Measurements from ENCODE around the gene DYNC1LI1. TPM values are rescaled to one million over a fixed set of nuclear protein-coding genes. Genes with fewer than 3 reads are reported as not detected.

DYNC1LI1 gene
- polyA plus RNA-seq, 1 of the 3 experiments (the other 2 are of a cell fraction), result 15.4 TPM

DNA sequence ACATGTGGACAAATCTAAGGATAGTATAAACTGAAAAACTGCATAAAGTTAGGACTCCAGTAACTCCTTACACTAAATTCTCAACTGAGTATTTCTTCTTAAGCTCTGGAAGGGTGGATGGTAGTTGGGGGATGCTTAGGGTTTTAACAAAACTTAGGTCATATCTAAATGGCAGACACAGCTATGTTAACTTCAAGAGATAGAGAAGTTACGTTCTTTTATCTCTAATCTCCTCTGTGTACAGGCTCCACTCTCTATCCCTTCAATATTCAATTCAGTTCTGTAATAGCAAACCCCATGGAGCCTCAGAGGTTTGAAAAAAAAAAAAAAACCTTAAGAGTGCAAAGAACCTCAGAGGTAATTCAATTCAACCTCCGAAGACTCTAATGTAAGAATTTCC is 71.1 kb downstream of the DYNC1LI1 start:
- 91% methylated on average over 2 of the region's 2 CpGs for WGBS (ENCODE audit: low lambda C conversion rate)
- CTCF ChIA-PET, result interaction anchor here (0.7 to 2.9 kb wide), 5 partner anchors 11 to 166 kb away, joined by 3 to 15 read pairs (median 4); no protein-coding TSS in a partner anchor

DNA sequence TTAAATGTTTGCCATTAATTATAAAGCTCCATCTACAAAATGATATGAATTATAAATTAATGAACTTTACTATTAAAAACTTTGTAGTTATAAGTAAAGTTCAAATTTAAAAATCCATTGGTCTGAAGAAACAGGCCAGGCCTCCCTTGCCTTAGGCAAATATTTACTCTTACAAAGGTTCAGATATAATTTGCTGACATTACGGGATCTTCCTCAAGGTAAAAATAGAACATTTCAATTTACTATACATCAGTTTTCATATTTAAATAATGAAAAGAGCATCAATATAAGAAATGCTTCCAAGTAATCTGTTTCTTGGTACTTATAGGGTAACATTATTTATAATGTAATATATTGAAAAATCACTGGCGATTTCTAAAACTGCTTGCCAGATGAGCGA is 71.7 kb downstream of the DYNC1LI1 start:
- Histone ChIP-seq H3K9ac (no peak overlapping the region), H2AFZ (ENCODE audit: low read depth) (no peak overlapping the region), H3K4me1 (ENCODE audit: control insufficient read depth in 1 of 2, insufficient read depth in 2 of 2, low read depth in 1 of 2, low read length in 1 of 2) (peaks cover 6 to 10% of the 10 kb centered on the region in 2 experiments; a peak in 3 of 4 replicates), H3K9me3 (no peaks in the 10 kb centered on the region), H3K27ac (ENCODE audit: low read depth in 2 of 2, low read length in 1 of 2) (no peak overlapping the region), H3K9me2 (no peaks in the 10 kb centered on the region), H3K79me2 (ENCODE audit: insufficient read depth) (peaks cover 83% of the 10 kb centered on the region), H3K27me3 (ENCODE audit: insufficient read depth) (no peaks in the 10 kb centered on the region), H3K36me3 (replicated peaks in 1 of 2; ENCODE audit: control insufficient read depth in 1 of 2, insufficient read depth in 2 of 2, low read length in 1 of 2) (peaks cover 6 to 14% of the 10 kb centered on the region in 2 experiments), H3K4me3 (ENCODE audit: low read depth in 2 of 2, low read length in 1 of 2) (no peak overlapping the region; a peak in 1 of 4 replicates), H3K4me2 (no peak overlapping the region), H4K20me1 (ENCODE audit: insufficient read depth) (peaks cover 53% of the 10 kb centered on the region), H3F3A (replicated peaks; ENCODE audit: insufficient read depth) (peaks cover 13% of the 10 kb centered on the region)
- ChIA-PET CTCF (interaction anchor here (0.7 to 2.9 kb wide), 5 partner anchors 11 to 166 kb away, joined by 3 to 15 read pairs (median 4); no protein-coding TSS in a partner anchor), POLR2A (interaction anchor here (0.7 kb wide), 2 partner anchors 54 to 148 kb away, joined by 3 read pairs; no protein-coding TSS in a partner anchor)
- 96% methylated on average over 3 of the region's 3 CpGs for WGBS (ENCODE audit: low lambda C conversion rate)
- no peak for DNase-seq
- TF ChIP-seq, protein P1, sequence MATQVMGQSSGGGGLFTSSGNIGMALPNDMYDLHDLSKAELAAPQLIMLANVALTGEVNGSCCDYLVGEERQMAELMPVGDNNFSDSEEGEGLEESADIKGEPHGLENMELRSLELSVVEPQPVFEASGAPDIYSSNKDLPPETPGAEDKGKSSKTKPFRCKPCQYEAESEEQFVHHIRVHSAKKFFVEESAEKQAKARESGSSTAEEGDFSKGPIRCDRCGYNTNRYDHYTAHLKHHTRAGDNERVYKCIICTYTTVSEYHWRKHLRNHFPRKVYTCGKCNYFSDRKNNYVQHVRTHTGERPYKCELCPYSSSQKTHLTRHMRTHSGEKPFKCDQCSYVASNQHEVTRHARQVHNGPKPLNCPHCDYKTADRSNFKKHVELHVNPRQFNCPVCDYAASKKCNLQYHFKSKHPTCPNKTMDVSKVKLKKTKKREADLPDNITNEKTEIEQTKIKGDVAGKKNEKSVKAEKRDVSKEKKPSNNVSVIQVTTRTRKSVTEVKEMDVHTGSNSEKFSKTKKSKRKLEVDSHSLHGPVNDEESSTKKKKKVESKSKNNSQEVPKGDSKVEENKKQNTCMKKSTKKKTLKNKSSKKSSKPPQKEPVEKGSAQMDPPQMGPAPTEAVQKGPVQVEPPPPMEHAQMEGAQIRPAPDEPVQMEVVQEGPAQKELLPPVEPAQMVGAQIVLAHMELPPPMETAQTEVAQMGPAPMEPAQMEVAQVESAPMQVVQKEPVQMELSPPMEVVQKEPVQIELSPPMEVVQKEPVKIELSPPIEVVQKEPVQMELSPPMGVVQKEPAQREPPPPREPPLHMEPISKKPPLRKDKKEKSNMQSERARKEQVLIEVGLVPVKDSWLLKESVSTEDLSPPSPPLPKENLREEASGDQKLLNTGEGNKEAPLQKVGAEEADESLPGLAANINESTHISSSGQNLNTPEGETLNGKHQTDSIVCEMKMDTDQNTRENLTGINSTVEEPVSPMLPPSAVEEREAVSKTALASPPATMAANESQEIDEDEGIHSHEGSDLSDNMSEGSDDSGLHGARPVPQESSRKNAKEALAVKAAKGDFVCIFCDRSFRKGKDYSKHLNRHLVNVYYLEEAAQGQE (IDR thresholded peaks at IDR 0.05; ENCODE audit: low read depth, low read length), result no peak
- TF ChIP-seq ELF1 (IDR thresholded peaks at IDR 0.05) (no peak), FOXM1 (IDR thresholded peaks at IDR 0.05; ENCODE audit: low read depth) (no peak), SIN3A (IDR thresholded peaks at IDR 0.05; ENCODE audit: borderline replicate concordance, low read depth, low read length) (no peak), RAD21 (IDR thresholded peaks at IDR 0.05; ENCODE audit: low read length) (no peak), RFX5 (IDR thresholded peaks at IDR 0.05; ENCODE audit: low read length) (no peak), JUND (IDR thresholded peaks at IDR 0.05) (no peak), MXI1 (IDR thresholded peaks at IDR 0.05; ENCODE audit: low read depth, low read length) (no peak), FOXJ3 (CRISPR knock-in tag; IDR thresholded peaks at IDR 0.05) (no peak), NFIC (IDR thresholded peaks at IDR 0.05; ENCODE audit: borderline replicate concordance) (no peak), CHD2 (IDR thresholded peaks at IDR 0.05; ENCODE audit: low read length, partially characterized antibody) (no peak), TEAD4 (IDR thresholded peaks at IDR 0.05; ENCODE audit: borderline replicate concordance, insufficient read depth) (no peak)
- TF ChIP-seq, protein P2, sequence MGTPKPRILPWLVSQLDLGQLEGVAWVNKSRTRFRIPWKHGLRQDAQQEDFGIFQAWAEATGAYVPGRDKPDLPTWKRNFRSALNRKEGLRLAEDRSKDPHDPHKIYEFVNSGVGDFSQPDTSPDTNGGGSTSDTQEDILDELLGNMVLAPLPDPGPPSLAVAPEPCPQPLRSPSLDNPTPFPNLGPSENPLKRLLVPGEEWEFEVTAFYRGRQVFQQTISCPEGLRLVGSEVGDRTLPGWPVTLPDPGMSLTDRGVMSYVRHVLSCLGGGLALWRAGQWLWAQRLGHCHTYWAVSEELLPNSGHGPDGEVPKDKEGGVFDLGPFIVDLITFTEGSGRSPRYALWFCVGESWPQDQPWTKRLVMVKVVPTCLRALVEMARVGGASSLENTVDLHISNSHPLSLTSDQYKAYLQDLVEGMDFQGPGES (IDR thresholded peaks at IDR 0.05; ENCODE audit: low read depth, low read length), result no peak
- TF ChIP-seq, protein P3, sequence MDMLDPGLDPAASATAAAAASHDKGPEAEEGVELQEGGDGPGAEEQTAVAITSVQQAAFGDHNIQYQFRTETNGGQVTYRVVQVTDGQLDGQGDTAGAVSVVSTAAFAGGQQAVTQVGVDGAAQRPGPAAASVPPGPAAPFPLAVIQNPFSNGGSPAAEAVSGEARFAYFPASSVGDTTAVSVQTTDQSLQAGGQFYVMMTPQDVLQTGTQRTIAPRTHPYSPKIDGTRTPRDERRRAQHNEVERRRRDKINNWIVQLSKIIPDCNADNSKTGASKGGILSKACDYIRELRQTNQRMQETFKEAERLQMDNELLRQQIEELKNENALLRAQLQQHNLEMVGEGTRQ (IDR thresholded peaks at IDR 0.05; ENCODE audit: borderline replicate concordance, low read depth, low read length), result no peak
- TF ChIP-seq, protein P4, sequence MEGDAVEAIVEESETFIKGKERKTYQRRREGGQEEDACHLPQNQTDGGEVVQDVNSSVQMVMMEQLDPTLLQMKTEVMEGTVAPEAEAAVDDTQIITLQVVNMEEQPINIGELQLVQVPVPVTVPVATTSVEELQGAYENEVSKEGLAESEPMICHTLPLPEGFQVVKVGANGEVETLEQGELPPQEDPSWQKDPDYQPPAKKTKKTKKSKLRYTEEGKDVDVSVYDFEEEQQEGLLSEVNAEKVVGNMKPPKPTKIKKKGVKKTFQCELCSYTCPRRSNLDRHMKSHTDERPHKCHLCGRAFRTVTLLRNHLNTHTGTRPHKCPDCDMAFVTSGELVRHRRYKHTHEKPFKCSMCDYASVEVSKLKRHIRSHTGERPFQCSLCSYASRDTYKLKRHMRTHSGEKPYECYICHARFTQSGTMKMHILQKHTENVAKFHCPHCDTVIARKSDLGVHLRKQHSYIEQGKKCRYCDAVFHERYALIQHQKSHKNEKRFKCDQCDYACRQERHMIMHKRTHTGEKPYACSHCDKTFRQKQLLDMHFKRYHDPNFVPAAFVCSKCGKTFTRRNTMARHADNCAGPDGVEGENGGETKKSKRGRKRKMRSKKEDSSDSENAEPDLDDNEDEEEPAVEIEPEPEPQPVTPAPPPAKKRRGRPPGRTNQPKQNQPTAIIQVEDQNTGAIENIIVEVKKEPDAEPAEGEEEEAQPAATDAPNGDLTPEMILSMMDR (IDR thresholded peaks at IDR 0.05), result no peak

More for the DNA sequence above, 71.1 kb downstream of the DYNC1LI1 start:
- H3K4me1 ChIP-seq (ENCODE audit: control insufficient read depth in 1 of 2, insufficient read depth in 2 of 2, low read depth in 1 of 2, low read length in 1 of 2), result peaks cover under 1 to 10% of the 10 kb centered on the region in 2 experiments; a peak in 3 of 4 replicates
- peaks cover 13% of the 10 kb centered on the region for H3F3A ChIP-seq (replicated peaks; ENCODE audit: insufficient read depth)
- no peak overlapping the region for H3K9ac ChIP-seq
- H3K27ac ChIP-seq (ENCODE audit: low read depth in 2 of 2, low read length in 1 of 2), result no peak overlapping the region
- H3K4me3 ChIP-seq (ENCODE audit: low read depth in 2 of 2, low read length in 1 of 2), result no peak overlapping the region; a peak in 1 of 4 replicates
- no peak overlapping the region for H3K4me2 ChIP-seq
- POLR2A ChIA-PET, result interaction anchor here (0.7 kb wide), 1 partner anchor 147 kb away, joined by 3 read pairs; no protein-coding TSS in a partner anchor
- peaks cover 78% of the 10 kb centered on the region for H3K79me2 ChIP-seq (ENCODE audit: insufficient read depth)
- H3K9me2 ChIP-seq, result no peaks in the 10 kb centered on the region
- no peak overlapping the region for H2AFZ ChIP-seq (ENCODE audit: low read depth)
- TF ChIP-seq, protein P5, sequence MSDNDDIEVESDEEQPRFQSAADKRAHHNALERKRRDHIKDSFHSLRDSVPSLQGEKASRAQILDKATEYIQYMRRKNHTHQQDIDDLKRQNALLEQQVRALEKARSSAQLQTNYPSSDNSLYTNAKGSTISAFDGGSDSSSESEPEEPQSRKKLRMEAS (IDR thresholded peaks at IDR 0.05; ENCODE audit: low read depth), result no peak
- no peak for TF ChIP-seq EZH2phosphoT487 (IDR thresholded peaks at IDR 0.05; ENCODE audit: borderline replicate concordance, low read depth)
- TF ChIP-seq RXRA (IDR thresholded peaks at IDR 0.05; ENCODE audit: borderline replicate concordance, low read depth), result no peak
- no peak for TF ChIP-seq RAD21 (IDR thresholded peaks at IDR 0.05; ENCODE audit: low read length)
- no peak for TF ChIP-seq SMC3 (IDR thresholded peaks at IDR 0.05; ENCODE audit: low read depth, low read length)
- TF ChIP-seq YY1 (IDR thresholded peaks at IDR 0.05; ENCODE audit: low read depth), result no peak
- TF ChIP-seq SIN3A (IDR thresholded peaks at IDR 0.05; ENCODE audit: borderline replicate concordance, low read depth, low read length), result no peak
- no peak for TF ChIP-seq MXI1 (IDR thresholded peaks at IDR 0.05; ENCODE audit: low read depth, low read length)
- no peak for TF ChIP-seq FOXM1 (IDR thresholded peaks at IDR 0.05; ENCODE audit: low read depth)
- TF ChIP-seq CHD2 (IDR thresholded peaks at IDR 0.05; ENCODE audit: low read length, partially characterized antibody), result no peak
- no peak for TF ChIP-seq TEAD4 (IDR thresholded peaks at IDR 0.05; ENCODE audit: borderline replicate concordance, insufficient read depth)
- TF ChIP-seq FOXJ3 (CRISPR knock-in tag; IDR thresholded peaks at IDR 0.05), result no peak
- DNase-seq, result no peak
- H3K36me3 ChIP-seq (replicated peaks in 1 of 2; ENCODE audit: control insufficient read depth in 1 of 2, insufficient read depth in 2 of 2, low read length in 1 of 2), result peaks cover 6 to 14% of the 10 kb centered on the region in 2 experiments
- H3K9me3 ChIP-seq, result no peaks in the 10 kb centered on the region
- no peaks in the 10 kb centered on the region for H3K27me3 ChIP-seq (ENCODE audit: insufficient read depth)
- peaks cover 47% of the 10 kb centered on the region for H4K20me1 ChIP-seq (ENCODE audit: insufficient read depth)

Data from SK-N-SH (cell line).